Activated naive CD8-positive, alpha-beta T cell treated with anti-CD3 and anti-CD28 coated beads, Interleukin-2, amount 50 U/mL, for 16 hours (primary cell): Measurements from ENCODE around the gene TRABD.
"Not testable (repeated sequence)": the region's sequence is repeated elsewhere in the genome, so short reads cannot be mapped to it uniquely, and the experiment has no call there.

Source experiments
- DNase-seq: peaks from one replicate; pipeline ENCODE4 v3.0.0-alpha.2; 2020; ENCODE audit warnings: low read depth, low spot score

Gene TRABD

DNA sequence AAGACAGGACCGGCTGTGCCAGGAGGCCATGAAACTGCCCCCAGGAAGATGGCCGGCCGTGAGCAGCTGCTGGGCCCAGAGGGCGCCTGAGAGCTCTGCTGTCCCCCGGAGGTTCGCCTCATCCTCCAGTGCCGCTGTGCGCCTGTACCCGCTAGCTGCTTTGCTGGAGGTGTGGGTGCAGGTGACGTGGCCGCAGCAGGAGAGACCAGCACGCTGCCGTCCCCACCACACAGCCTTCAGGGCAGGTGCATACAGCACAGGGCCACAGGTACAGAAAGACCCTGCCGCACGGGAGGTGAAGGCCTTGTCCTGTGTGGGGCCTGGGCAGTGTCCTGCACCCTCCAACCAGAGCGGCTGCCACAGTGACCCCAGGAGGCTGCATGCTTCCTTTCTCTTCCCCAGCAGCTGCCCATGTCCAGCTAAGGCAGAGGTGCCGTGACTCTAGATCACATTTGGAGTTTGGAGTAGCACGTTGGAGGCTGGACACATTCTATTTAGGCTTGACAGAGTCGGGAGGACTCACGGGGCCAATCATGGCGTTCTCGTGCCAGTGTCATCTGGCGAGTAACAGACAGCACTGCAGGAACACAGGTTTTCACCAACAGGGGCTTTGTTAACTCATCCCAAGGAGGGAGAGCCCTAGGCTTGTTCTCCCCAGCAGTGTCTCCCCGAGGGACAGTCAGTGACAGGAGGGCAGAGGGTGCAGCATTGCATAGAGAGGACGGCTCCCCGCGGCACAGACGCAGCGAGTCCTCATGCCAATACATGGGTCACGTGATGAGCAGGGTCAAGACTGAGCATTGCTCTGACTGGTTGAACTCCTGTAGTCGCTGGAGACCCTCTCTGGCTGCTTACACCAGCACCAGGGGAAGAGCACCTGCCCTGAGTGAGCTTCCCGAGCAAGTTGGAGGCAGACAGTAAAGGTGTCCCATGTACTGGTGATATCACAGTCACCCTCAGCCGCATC lies 33.9 kb upstream of the TRABD start:
- no peak for DNase-seq

DNA sequence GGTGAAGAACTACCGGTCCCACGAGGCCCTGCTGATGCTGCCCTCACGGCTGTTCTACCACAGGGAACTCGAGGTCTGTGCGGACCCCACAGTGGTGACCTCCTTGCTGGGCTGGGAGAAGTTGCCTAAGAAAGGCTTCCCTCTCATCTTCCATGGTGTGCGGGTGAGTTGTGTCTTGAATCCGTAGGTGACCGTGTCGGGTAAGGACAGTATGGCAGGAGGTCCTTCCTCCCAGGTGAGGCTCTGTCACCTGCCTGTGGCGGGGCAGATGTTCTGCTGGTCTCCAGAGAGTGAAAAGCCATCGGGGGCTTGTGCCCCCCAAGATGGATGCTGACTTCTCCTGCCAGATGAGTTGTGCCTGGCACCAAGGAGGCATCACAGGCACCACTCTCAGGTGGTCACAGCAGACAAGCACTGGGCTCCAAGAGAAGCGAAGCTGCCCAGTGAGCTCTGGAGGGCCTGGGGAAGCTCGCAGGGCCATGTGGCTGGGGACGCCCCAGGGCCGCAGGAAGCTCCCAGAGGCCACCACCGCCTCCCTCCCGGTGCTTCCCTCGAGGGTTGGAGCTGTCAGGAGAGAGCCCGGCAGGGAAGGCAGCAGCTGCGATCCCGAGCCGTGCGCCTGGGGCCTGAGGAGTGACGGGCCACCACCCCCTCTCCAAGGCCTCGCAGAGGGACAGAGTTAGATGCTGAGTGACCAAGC lies 32.5 kb upstream of the TRABD start:
- no peak for DNase-seq

DNA sequence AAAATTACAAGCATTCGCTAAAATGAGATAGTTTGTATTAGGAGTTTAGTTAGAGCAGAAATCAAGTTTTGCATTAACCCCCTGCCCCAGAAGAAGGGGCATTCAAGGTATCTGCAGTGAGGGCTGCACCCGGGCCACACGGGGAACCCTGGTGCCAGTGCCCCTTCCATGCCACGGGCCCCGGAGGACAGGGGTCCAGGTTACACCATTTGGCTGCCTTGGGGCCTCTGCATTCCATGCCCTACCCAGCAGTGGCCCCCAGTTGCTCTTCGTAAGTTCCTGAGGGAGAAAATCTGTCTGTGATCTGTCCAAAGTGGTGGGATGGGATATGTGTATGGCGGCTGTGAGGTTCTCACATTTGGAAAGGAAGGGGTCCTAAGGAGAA lies 32.0 kb upstream of the TRABD start:
- DNase-seq, result no peak

DNA sequence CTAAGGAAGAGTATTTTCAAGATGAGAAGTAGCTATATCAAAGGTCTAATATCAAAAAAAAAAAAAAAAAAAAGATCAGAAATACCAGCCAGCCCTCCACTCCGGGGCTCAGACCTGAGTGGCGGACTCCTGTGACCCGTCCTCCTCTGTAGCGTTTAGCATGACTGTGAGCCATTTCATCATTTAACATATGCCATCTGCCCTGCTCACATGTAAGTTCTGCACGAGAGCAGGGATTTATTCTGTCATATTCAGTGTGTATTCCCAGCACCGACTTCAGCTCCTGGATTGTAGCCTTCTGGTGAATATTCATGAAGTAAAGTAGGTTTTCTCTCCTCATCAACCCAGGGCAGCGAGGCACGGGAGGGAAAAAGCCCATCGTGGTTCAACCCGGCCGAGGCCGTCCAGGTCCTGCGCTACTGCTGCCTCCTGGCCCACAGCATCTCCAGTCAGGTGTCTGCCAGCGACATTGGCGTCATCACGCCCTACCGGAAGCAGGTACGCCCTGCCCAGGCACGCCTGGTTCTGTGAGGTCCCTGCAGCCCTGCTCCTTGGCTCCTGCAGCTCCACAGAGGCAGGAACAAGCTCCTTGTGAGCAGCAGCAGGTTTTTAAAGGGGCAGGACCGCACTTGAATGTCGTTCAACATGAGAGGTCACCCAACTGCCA lies 27.9 kb upstream of the TRABD start:
- no peak for DNase-seq

DNA sequence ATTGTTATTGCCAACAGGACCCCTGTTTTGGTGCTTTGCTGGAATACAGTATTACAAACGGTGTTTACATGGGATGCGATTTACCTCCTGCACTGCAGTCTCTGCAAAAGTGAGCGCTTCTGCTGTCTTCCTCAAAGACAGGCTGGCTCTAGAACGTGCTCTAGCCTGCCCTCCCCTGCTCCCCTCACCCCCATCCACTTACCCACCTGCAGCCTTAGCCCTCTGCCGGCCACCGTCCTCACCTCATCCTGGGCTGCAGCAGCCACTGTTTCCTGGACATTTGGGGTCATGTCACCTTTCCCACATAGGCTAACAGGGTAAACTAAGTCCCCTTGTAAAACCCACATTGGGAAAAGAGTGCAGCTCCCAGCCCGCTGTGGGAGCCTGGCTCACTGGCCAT lies 24.8 kb upstream of the TRABD start:
- DNase-seq, result no peak

DNA sequence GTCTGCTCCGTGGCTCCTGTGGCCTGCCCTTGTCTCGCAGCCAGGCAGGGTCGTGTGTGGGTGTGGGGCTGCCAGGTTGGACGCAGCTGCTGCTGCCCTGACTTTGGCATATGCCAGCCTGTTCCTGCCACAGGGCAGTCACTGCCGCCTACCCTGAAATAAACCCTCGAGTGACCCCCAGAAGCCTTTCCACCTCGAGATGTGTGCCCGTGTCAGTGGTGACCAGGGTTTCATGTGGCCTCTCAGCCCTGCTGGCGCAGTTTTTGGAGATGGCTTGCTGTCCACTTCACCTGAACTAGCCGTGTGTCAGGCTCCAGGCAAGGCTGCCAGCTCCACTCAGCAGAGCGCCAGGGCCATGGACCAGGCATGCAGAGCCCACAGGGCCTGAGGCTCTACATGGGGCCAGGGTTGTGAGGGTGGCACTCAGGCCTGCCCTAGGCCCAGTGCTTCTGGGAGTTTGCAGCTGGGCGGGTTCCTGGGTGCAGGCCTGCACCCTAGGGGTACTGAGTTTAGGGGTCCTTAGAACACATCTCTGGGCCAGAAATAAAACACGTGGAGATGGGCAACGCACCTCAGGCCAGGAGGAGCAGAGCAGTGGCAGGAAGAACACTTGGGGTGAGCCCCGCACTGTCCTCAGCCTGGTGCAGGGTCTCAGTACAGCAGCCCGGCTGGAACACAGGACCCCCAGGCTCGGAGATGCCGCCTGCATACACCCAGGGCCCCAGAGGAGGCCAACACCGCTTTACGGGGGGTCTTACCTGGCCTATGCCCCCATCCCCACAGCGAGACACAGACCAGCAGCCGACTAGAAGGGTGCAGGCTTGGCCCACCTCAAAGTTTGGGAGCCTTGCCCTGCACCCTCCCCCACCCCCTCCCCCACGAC lies 24.0 kb upstream of the TRABD start:
- DNase-seq, result no peak

DNA sequence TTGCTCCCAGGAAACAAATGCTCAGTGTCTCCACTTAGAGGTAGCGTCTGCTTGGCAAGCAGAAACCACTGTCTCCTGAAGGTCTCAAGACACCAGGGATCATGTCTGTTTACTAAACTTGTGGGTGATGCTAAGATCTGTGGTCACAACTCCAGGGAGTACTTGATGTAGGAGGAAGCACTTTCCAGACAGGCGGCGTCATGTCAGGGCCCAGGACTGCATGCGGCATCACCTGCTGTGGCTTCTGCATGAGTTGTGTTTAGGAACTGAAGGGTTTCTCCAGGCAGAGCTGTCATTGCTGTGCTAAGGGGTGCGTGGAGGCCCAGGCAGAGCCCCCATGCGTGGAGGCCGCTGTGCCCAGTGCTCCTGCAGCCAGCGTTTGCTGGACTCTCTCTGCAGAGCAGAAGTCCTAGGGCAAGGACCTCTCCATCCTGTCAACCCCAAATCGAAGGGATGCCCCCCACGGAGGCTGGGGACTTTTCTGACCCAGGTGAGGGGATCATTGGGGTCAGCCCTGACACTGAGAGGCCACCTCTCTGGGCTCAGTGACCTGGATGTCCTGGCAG lies 23.2 kb upstream of the TRABD start:
- no peak for DNase-seq

DNA sequence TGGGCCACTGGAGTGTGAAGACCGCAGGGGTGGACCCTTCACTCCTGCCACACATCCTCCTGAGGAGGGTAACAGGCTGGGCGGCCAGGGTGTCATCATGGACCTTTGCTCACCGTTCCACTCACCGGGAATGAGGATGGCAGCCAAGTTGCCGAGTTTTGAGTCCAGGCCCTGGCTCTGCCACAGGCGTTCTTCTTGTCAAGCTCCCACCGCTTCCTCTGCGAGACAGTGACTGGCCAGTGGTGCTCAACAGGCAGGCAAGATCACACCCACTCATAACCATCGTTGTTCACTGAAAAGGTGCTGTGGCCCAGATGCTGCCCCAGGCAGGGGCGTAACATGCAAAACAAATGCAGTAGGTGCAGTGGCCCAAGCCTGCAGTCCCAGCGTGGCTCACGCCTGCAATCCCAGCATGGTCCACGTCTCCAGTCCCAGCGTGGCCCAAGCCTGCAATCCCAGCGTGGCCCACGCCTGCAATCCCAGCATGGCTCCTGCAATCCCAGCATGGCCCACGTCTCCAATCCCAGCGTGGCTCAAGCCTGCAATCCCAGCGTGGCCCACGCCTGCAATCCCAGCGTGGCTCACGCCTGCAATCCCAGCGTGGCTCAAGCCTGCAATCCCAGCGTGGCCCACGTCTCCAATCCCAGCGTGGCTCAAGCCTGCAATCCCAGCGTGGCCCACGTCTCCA lies 20.1 kb upstream of the TRABD start:
- DNase-seq, result no peak

DNA sequence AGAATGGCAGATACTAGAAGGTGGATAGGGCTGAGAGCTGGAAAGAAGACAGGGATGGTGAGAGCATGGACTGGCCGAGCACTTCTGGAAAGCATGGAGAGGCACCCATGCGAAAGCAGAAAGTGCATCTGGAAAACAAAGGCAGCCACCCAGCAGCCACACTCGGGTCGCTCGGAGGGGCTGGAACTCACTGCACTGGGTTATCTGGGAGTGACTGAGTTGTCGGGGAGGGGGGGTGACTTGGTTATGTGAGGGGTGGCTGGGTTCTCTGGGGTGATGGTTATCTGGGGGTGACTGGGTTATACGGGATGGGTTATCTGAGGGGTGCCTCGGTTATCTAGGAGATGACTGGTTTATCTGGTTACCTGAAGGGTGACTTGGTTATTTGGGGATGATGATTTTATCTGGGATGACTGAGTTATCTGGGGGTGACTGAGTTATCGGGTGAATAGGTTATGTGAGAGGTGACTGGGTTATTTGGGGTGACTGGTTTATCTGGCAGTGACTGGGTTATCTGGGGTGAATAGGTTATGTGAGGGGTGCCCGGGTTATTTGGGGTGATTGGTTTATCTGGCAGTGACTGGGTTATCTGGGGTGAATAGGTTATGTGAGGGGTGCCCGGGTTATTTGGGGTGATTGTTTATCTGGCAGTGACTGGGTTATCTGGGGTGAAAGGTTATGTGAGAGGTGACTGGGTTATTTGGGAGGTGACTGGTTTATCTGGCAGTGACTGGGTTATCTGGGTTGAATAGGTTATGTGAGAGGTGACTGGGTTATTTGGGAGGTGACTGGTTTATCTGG lies 17.8 kb upstream of the TRABD start:
- DNase-seq, result no peak

DNA sequence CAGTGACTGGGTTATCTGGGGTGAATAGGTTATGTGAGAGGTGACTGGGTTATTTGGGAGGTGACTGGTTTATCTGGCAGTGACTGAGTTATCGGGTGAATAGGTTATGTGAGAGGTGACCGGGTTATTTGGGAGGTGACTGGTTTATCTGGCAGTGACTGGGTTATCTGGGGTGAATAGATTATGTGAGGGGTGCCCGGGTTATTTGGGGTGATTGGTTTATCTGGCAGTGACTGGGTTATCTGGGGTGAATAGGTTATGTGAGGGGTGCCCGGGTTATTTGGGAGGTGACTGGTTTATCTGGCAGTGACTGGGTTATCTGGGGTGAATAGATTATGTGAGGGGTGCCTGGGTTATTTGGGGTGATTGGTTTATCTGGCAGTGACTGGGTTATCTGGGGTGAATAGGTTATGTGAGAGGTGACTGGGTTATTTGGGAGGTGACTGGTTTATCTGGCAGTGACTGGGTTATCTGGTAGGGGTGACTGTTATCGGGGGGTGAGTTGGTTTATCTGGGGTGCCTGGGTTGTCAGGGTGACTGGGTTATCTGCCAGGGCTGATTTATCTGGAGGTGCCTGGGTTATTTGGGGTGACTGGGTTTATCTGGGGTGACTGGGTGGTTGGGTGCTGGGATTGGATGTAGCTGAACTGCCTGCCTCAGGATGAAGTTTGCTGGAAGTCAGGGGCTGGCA lies 17.1 kb upstream of the TRABD start:
- DNase-seq, result not testable (repeated sequence)

DNA sequence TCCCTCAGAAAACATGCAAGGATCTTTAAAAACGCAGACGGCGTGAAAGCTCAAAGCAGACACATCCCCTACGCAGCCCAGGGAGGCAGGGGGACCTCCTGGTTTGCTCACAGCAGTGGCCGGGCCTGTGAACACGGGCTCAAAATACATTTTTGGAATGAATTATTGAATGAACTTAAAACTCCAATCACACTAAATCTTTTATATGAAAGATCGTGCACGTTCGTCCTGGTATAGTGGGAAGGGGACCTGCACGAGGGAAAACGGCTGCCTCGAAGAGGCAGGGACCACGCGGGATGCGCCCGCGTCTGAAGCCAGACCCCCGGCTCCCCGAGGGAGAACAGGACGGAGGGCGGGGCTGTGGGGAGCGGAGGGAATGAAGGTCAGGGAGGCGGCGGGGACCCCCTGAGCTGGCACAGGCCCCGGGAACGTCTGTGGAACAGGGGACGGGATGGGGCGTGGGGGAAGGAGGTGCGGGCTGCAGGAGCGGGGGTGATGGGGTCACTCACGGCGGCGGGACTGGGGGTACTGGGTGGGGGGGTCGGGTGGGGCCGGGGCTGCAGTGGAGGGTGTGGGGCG lies 16.4 kb upstream of the TRABD start:
- DNase-seq, result no peak

DNA sequence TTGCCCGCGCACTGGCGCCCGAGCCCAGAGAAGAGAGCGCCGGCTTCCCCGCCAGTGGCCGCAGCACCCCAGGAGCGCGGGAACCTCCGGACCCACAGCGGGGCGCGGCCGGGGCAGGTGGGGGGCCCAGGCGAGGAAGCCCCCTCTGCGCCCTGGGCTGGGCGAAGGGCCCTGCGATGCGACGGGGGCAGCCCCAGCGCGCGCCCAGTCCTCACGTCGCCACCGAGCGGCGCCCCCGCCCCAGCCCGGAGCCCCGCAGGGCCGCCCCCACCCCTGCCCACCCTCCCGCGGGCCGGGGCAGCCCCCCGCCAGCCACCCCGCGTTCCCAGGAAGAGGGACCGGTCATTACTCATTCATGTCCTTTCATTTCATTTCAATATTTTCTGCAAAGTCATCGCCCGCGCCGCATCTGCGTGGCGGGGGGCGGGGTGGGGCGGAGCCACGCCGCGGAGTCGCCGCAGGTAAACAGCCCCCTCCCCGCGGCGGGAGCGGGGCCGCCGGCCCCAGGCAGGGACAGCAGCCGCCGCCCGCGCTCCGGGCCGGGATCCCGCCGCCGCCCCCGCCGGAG lies 15.9 kb upstream of the TRABD start:
- DNase-seq, result no peak

DNA sequence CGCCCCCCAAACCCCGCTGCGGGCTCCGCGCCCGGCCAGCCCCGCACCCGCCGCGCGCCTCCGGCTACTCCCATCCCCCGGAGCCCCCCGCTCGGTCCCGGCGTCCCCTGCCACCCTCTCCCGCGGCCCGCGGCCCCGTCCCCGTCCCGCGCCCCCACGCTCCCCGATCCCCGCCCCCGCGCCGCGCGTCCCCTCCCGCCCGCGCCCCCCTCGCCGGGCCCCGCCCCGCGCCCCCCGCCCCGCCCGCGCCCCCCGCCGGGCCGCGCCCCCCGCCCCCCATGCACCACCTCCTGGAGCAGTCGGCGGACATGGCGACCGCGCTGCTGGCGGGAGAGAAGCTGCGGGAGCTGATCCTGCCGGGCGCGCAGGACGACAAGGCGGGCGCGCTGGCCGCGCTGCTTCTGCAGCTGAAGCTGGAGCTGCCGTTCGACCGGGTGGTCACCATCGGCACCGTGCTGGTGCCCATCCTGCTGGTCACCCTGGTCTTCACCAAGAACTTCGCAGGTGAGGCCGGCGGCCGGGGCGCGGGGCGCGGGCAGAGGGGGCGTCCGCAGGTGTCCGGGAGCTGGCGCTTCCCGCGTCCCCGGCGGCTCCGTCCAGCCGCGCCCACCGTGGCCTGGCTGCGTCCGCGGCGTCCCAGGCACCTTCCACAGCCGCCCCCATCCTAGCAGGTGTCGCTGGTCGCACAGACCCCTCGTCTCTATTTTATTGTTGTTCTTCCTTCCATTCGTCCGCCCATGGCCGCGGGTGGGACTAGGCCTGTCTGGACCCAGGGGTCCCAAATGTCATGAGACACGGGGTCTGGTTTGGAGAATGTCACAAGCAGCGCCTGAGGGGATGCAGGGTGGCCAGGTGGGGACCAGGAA lies 15.0 kb upstream of the TRABD start, which contains the start of gene PANX2:
Gene PANX2 (plus strand): TSS at position 279 of the 866 bp plus-strand sequence. CDS start 0 bp downstream, at position 279.
- DNase-seq, result no peak

DNA sequence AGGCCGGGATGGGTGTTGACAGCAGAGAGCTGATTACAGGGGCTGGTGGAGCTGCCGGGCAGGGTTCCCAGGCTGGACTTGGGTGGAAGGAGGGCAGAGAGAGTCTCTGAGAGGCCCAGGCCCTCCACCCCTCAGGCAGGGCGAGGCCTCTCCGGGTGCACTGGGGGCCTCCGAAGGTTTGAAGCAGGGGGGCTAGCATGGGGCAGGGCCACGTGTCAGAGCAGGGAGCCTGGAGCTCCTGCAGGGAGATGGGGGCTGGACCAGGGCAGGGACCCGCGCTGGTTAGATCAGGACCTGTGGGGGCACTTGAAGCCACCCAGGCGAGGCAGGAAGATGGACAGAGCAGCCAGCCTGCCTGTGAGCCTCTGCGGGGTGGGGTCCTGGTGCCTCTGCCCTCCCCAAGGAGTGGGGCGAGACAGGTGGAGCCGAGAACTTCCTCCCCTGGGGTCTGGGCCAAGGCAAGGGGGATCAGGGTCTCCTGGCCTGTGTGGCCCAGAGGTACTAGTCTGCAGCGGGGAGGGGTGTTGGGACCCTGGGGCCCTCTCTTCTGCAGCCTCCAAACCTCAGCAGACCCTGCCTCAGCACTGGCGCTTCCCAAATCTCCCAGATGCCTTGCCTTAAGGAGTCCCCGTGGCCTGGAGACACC lies 14.3 kb upstream of the TRABD start:
- no peak for DNase-seq

DNA sequence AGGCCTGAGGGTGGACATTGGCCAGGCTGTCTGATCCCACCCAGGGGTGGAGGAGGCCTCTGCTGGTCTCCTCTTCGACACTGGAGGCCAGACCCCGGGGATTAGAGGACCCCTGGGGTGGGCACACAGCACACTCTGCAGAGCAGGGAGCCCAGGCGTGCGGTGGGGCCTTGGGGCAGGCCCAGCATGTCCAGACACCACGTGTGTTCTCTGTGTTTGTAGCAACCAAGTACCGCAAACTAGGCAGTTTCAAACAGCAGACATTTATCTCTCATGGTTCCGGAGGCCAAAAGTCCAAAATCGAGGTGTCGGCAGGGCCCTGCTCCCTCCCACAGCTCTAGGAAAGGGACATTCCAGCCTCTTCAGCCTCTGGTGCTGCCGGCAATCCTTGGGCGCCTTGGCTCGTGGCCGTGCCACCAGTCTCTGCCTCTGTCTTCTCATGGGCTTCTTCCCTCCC lies 13.7 kb upstream of the TRABD start:
- no peak for DNase-seq

DNA sequence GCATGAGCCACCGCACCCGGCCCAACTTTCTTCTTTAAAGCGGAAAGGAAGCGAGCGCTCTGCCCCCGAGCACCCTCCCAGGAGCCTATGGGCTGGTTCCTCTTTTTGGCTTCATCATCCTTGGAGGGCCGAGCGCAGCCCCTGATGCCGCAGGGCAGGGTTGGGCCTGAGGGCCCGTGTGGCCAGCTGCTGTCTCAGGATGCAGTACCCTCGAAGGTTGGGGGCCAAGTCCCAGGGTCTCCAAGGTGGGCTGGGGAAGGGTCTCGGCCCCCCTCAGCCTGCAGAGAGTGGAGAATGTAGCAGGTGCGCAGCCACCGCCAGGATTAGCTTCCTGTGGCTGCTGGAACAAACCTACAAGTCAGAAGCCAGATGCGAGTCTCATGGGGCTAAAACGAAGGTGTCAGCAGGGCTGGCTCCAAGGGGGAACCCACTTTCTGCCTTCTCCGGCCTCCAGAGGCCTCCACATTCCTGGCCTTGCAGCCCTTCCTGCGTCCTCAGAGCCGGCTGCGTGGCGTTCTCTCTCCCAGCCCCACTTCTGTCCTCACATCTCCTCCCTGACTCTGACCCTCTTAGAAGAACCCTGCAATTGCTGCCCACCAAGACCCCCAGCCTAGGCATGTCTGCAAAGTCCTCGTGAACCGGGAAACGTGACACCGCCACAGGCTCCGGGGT lies 12.3 kb upstream of the TRABD start:
- no peak for DNase-seq
